ENCODE results near the gene C1QTNF12. TPM values are rescaled to one million over a fixed set of nuclear protein-coding genes. Genes with fewer than 3 reads are reported as not detected.

The C1QTNF12 gene
- total and polyA plus RNA-seq, 2 of the 8 experiments (the other 6 are each of a cell fraction or from before 2014, with no cell fraction given), result 2.1 to 3.7 TPM

GRCh38 chr1:1244192-1244811, 2.2 kb downstream of the C1QTNF12 start (continued):
- TF ChIP-seq, protein P1, sequence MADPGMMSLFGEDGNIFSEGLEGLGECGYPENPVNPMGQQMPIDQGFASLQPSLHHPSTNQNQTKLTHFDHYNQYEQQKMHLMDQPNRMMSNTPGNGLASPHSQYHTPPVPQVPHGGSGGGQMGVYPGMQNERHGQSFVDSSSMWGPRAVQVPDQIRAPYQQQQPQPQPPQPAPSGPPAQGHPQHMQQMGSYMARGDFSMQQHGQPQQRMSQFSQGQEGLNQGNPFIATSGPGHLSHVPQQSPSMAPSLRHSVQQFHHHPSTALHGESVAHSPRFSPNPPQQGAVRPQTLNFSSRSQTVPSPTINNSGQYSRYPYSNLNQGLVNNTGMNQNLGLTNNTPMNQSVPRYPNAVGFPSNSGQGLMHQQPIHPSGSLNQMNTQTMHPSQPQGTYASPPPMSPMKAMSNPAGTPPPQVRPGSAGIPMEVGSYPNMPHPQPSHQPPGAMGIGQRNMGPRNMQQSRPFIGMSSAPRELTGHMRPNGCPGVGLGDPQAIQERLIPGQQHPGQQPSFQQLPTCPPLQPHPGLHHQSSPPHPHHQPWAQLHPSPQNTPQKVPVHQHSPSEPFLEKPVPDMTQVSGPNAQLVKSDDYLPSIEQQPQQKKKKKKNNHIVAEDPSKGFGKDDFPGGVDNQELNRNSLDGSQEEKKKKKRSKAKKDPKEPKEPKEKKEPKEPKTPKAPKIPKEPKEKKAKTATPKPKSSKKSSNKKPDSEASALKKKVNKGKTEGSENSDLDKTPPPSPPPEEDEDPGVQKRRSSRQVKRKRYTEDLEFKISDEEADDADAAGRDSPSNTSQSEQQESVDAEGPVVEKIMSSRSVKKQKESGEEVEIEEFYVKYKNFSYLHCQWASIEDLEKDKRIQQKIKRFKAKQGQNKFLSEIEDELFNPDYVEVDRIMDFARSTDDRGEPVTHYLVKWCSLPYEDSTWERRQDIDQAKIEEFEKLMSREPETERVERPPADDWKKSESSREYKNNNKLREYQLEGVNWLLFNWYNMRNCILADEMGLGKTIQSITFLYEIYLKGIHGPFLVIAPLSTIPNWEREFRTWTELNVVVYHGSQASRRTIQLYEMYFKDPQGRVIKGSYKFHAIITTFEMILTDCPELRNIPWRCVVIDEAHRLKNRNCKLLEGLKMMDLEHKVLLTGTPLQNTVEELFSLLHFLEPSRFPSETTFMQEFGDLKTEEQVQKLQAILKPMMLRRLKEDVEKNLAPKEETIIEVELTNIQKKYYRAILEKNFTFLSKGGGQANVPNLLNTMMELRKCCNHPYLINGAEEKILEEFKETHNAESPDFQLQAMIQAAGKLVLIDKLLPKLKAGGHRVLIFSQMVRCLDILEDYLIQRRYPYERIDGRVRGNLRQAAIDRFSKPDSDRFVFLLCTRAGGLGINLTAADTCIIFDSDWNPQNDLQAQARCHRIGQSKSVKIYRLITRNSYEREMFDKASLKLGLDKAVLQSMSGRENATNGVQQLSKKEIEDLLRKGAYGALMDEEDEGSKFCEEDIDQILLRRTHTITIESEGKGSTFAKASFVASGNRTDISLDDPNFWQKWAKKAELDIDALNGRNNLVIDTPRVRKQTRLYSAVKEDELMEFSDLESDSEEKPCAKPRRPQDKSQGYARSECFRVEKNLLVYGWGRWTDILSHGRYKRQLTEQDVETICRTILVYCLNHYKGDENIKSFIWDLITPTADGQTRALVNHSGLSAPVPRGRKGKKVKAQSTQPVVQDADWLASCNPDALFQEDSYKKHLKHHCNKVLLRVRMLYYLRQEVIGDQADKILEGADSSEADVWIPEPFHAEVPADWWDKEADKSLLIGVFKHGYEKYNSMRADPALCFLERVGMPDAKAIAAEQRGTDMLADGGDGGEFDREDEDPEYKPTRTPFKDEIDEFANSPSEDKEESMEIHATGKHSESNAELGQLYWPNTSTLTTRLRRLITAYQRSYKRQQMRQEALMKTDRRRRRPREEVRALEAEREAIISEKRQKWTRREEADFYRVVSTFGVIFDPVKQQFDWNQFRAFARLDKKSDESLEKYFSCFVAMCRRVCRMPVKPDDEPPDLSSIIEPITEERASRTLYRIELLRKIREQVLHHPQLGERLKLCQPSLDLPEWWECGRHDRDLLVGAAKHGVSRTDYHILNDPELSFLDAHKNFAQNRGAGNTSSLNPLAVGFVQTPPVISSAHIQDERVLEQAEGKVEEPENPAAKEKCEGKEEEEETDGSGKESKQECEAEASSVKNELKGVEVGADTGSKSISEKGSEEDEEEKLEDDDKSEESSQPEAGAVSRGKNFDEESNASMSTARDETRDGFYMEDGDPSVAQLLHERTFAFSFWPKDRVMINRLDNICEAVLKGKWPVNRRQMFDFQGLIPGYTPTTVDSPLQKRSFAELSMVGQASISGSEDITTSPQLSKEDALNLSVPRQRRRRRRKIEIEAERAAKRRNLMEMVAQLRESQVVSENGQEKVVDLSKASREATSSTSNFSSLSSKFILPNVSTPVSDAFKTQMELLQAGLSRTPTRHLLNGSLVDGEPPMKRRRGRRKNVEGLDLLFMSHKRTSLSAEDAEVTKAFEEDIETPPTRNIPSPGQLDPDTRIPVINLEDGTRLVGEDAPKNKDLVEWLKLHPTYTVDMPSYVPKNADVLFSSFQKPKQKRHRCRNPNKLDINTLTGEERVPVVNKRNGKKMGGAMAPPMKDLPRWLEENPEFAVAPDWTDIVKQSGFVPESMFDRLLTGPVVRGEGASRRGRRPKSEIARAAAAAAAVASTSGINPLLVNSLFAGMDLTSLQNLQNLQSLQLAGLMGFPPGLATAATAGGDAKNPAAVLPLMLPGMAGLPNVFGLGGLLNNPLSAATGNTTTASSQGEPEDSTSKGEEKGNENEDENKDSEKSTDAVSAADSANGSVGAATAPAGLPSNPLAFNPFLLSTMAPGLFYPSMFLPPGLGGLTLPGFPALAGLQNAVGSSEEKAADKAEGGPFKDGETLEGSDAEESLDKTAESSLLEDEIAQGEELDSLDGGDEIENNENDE (IDR thresholded peaks at IDR 0.05; ENCODE audit: insufficient replicate concordance, low read length), result no peak
- TF ChIP-seq SIX5 (IDR thresholded peaks at IDR 0.05; ENCODE audit: low read depth, low read length), result no peak
- no peak for TF ChIP-seq ZNF274 (IDR thresholded peaks at IDR 0.05; ENCODE audit: borderline replicate concordance, extremely low read depth, low read length)
- no peak for TF ChIP-seq ATF2 (IDR thresholded peaks at IDR 0.05; ENCODE audit: low read length)
- TF ChIP-seq POU5F1 (IDR thresholded peaks at IDR 0.05; ENCODE audit: low read depth, low read length), result no peak
- no peak for TF ChIP-seq BRCA1 (IDR thresholded peaks at IDR 0.05; ENCODE audit: low read depth, low read length)
- TF ChIP-seq RNF2 (IDR thresholded peaks at IDR 0.05; ENCODE audit: borderline replicate concordance, low read depth, low read length, missing control alignments, poor library complexity, severe bottlenecking), result no peak
